GM12891 (cell line): Measurements from ENCODE around the gene FER.

Source experiments
- POLR2A ChIP-seq: IDR thresholded peaks from 2 replicates; pipeline ENCODE4 v1.6.1; 2011; ENCODE audit warnings: low read depth, low read length, control low read depth
- POLR2AphosphoS5 ChIP-seq: IDR thresholded peaks from 2 replicates; pipeline ENCODE4 v1.6.1; 2011; ENCODE audit warnings: low read depth, low read length, control low read depth
- TAF1 ChIP-seq: IDR thresholded peaks from 2 replicates; pipeline ENCODE4 v1.6.1; 2011; ENCODE audit warnings: low read depth, low read length, control low read depth

DNA sequence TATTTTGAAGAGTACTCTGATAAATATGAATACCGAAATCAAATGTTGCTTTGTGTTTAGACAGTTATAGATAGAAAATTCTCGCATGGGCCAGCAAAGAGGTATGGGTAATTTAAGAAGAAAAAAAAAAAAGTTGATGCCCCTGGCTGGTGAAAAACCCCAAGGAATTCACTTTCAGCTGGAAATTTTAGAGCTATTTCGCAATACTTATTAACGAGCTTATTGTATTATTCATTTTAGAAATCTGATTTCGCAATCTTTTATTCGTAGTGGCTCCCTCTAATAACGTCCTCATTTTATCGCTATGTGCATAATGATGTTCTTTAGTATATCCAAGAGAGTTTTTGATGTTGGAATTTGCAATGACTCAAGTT lies 18.5 kb upstream of the FER start:
- TF ChIP-seq POLR2A (no peak), TAF1 (no peak), POLR2AphosphoS5 (no peak)
